T-cell (primary cell): ENCODE data around the gene GYPC. TPM values are rescaled to one million over a fixed set of nuclear protein-coding genes. Genes with fewer than 3 reads are reported as not detected.

Experiments used
- ATAC-seq, 4 experiments: fragments of 200-7000 bp in 3 of 4; fragments of 150-1000 bp in 1 of 4; cut with Tn5 transposase; replicated peaks in 1 of 4; 1 replicate in 3 of 4; 2 replicates in 1 of 4; pipeline ENCODE4 v1.10.0; 2021; ENCODE audit warnings: moderate library complexity in 3 of 4, mild to moderate bottlenecking in 2 of 4, moderate number of reproducible peaks in 1 of 4
- CTCF ChIA-PET, 2 donors: fragments of 300-600 bp; sonication (Branson Sonifier 250); formaldehyde crosslinking; loops; one replicate each; lab custom pipeline; 2022; ENCODE audit warnings: antibody characterized with exemption in 2 of 2; lab: Charles Lee
- POLR2A ChIA-PET, 2 donors: fragments of 300-600 bp; sonication (Branson Sonifier 250); formaldehyde crosslinking; loops; one replicate each; lab custom pipeline; 2022; ENCODE audit warnings: antibody characterized with exemption in 2 of 2; lab: Charles Lee
- DNase-seq, 35 experiments: peaks; one replicate each; pipeline versions ENCODE4 v3.0.0 to v3.0.0-alpha.2; 2013 to 2023
- H3K27ac ChIP-seq: one replicate; pipeline ENCODE4 v1.5.1; 2013; ENCODE audit warnings: low read length
- H3K27me3 ChIP-seq, 2 experiments: replicated peaks in 1 of 2; 1 replicate in 1 of 2; 2 replicates in 1 of 2; pipeline versions ENCODE4 v1.6.1 to v1.7.0; 2013; ENCODE audit warnings: low read length in 1 of 2, mixed read lengths in 1 of 2; ENCODE audit not compliant: control insufficient read depth in 2 of 2, insufficient read depth in 2 of 2; ENCODE audit errors: extremely low read depth in 1 of 2
- H3K36me3 ChIP-seq, 2 donors: 1 replicate in 1 of 2; 2 replicates in 1 of 2; pipeline versions ENCODE4 v1.6.1 to v1.7.0; 2013; ENCODE audit warnings: low read length in 1 of 2; ENCODE audit not compliant: control insufficient read depth in 2 of 2, insufficient read depth in 1 of 2; ENCODE audit errors: extremely low read depth in 1 of 2
- H3K4me1 ChIP-seq, 2 experiments: 1 replicate in 1 of 2; 2 replicates in 1 of 2; pipeline versions ENCODE4 v1.6.1 to v1.7.0; 2013; ENCODE audit warnings: low read length in 2 of 2, mixed read lengths in 1 of 2; ENCODE audit not compliant: insufficient read depth in 2 of 2, control insufficient read depth in 1 of 2; ENCODE audit errors: extremely low read depth in 1 of 2
- H3K4me3 ChIP-seq, 2 donors: 1 replicate in 1 of 2; 2 replicates in 1 of 2; pipeline versions ENCODE4 v1.5.1 to v1.7.0; 2013; ENCODE audit warnings: mild to moderate bottlenecking in 2 of 2, low read length in 1 of 2, moderate library complexity in 1 of 2; ENCODE audit not compliant: control insufficient read depth in 1 of 2; ENCODE audit errors: extremely low read depth in 1 of 2
- H3K9me3 ChIP-seq: 2 replicates; pipeline ENCODE4 v1.7.0; 2013
- H3K27ac Mint-ChIP-seq, 2 donors: one replicate each; pipeline ENCODE4 v1.8.0; 2020 to 2021; ENCODE audit warnings: mild to moderate bottlenecking in 2 of 2, mixed read lengths in 2 of 2
- H3K27me3 Mint-ChIP-seq, 2 donors: one replicate each; pipeline ENCODE4 v1.8.0; 2021 to 2022; ENCODE audit warnings: mixed read lengths in 2 of 2
- H3K36me3 Mint-ChIP-seq: one replicate; pipeline ENCODE4 v1.8.0; 2021; ENCODE audit warnings: mixed read lengths
- H3K4me1 Mint-ChIP-seq, 3 donors: one replicate each; pipeline ENCODE4 v1.8.0; 2020 to 2022; ENCODE audit warnings: mixed read lengths in 3 of 3, mild to moderate bottlenecking in 1 of 3
- H3K4me3 Mint-ChIP-seq, 3 donors: one replicate each; pipeline ENCODE4 v1.8.0; 2020 to 2022; ENCODE audit warnings: mild to moderate bottlenecking in 3 of 3, mixed read lengths in 3 of 3, moderate library complexity in 3 of 3
- H3K9me3 Mint-ChIP-seq, 3 donors: one replicate each; pipeline ENCODE4 v1.8.0; 2020 to 2022; ENCODE audit warnings: mixed read lengths in 3 of 3
- WGBS: methylation state at CpG from one replicate; pipeline ENCODE4 v1.1.5; 2013; ENCODE audit warnings: missing lambda C conversion rate; ENCODE audit not compliant: insufficient coverage; 5-methylcytosine and 5-hydroxymethylcytosine counted together
- total RNA-seq, 35 experiments: library from RNA in 6 of 35; stranded (reverse) in 6 of 35; fragments of 120-200 nt in 1 of 35; gene quantifications; one replicate each; pipeline versions ENCODE4 v1.2.1 to v1.2.4 and lab custom pipeline; 2013 to 2026

Gene GYPC
- total RNA-seq, 5 donors from 2014 or later (not counting 1 experiment from before 2014, with no cell fraction given) = 109 to 137 (median 116) TPM

DNA sequence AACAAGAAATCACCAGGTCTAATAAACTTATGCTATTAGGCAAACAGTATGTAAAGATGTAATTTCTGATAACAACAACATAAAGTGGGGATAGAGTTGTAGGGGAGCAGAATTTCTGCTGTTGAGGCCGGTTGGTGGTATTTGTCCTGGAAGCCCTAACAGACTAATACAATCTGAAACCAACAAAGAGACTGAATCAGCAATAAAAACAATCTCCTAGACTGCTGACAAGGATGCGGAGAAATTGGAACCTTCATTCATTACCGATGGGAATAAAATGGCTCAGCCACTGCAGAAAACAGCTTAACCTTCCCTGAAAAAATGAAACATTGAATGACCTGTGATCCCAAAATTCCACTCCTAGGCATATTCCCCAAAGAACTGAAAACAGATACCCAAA, 88.7 kb downstream of the GYPC start:
- Histone ChIP-seq H3K27ac (no peak overlapping the region), H3K9me3 (no peaks in the 10 kb centered on the region), H3K27me3 (peaks cover 0 to 1% of the 10 kb centered on the region in 2 experiments), H3K4me3 (no peak overlapping the region), H3K4me1 (no peaks in the 10 kb centered on the region), H3K36me3 (no peaks in the 10 kb centered on the region)
- POLR2A ChIA-PET = interaction anchor here in 1 of 2 donors (0.7 kb wide), 1 partner anchor 15 kb away, joined by 4 read pairs; no protein-coding TSS in a partner anchor
- Mint-ChIP-seq H3K4me1 (peaks cover 0 to 9% (median 6%) of the 10 kb centered on the region in 3 donors), H3K9me3 (peaks cover 0 to 4% (median 0%) of the 10 kb centered on the region in 3 donors), H3K27ac (no peak overlapping the region), H3K27me3 (no peaks in the 10 kb centered on the region), H3K36me3 (no peaks in the 10 kb centered on the region), H3K4me3 (no peak overlapping the region)
- 94% methylated on average over 2 of the region's 3 CpGs for WGBS
- no peak for ATAC-seq
- CTCF ChIA-PET = interaction anchor here in 1 of 2 donors (0.6 kb wide), 1 partner anchor 216 kb away, joined by 4 read pairs; no protein-coding TSS in a partner anchor
- DNase-seq = no peak

Other genes with a start within 250 kb of the GYPC start
- not detected for gene TEX51, start 242.7 kb downstream of the GYPC start, total RNA-seq